Tibial nerve (tissue), 4 donors: ENCODE measurements around the gene ETV6.

Experiments used
- CTCF ChIP-seq, 5 experiments: fragments of 200-600 bp in 3 of 5; fragments of 450-650 bp in 2 of 5; sonication (generic) in 3 of 5; IDR thresholded peaks; one replicate each; pipeline ENCODE4 v1.5.1; 2016 to 2019; ENCODE audit warnings: antibody characterized with exemption in 5 of 5, mild to moderate bottlenecking in 3 of 5, moderate library complexity in 2 of 5
- EP300 ChIP-seq, 2 donors: sonication (generic); formaldehyde crosslinking; IDR thresholded peaks; one replicate each; pipeline ENCODE4 v1.6.1; 2017; ENCODE audit warnings: antibody characterized with exemption in 2 of 2, mild to moderate bottlenecking in 1 of 2

GRCh38 chr12:11798006-11798708, 148.7 kb downstream of the ETV6 start:
- TF ChIP-seq EP300 (IDR thresholded peaks at IDR 0.05) (no peak), CTCF (IDR thresholded peaks at IDR 0.05) (no peak)
